H9 (cell line): ENCODE data around the gene CCNJL. TPM values are rescaled to one million over a fixed set of nuclear protein-coding genes. Genes with fewer than 3 reads are reported as not detected.

Experiments used
- DNase-seq: peaks from one replicate; pipeline ENCODE4 v3.0.0-alpha.2; 2017
- H2AFZ ChIP-seq: one replicate; pipeline ENCODE4 v1.6.1; 2013; ENCODE audit warnings: mild to moderate bottlenecking, low read length, control low read depth, moderate library complexity
- H2AK5ac ChIP-seq: 2 replicates; pipeline ENCODE4 v1.6.1; 2013; ENCODE audit warnings: low read length, control low read depth, mixed read lengths; ENCODE audit not compliant: insufficient read length
- H2BK120ac ChIP-seq: one replicate; pipeline ENCODE4 v1.6.1; 2013; ENCODE audit warnings: low read depth, mild to moderate bottlenecking, low read length, control low read depth, inconsistent platforms; ENCODE audit not compliant: poor library complexity, severe bottlenecking
- H2BK12ac ChIP-seq: 2 replicates; pipeline ENCODE4 v1.6.1; 2013; ENCODE audit warnings: low read length, control low read depth, mixed read lengths, low read depth; ENCODE audit not compliant: insufficient read length
- H2BK15ac ChIP-seq: 2 replicates; pipeline ENCODE4 v1.6.1; 2013; ENCODE audit warnings: low read depth, low read length, control low read depth
- H2BK20ac ChIP-seq: one replicate; pipeline ENCODE4 v1.6.1; 2013; ENCODE audit warnings: low read depth, mild to moderate bottlenecking, low read length, control low read depth, inconsistent platforms; ENCODE audit not compliant: poor library complexity, severe bottlenecking
- H2BK5ac ChIP-seq: 2 replicates; pipeline ENCODE4 v1.6.1; 2013; ENCODE audit warnings: low read length, control low read depth, mixed read lengths; ENCODE audit not compliant: insufficient read length
- H3K14ac ChIP-seq: 2 replicates; pipeline ENCODE4 v1.6.1; 2013; ENCODE audit warnings: low read length, control low read depth; ENCODE audit not compliant: insufficient read depth
- H3K18ac ChIP-seq: 2 replicates; pipeline ENCODE4 v1.6.1; 2013; ENCODE audit warnings: low read depth, mild to moderate bottlenecking, mixed read lengths, low read length, control low read depth; ENCODE audit not compliant: insufficient read length
- H3K23ac ChIP-seq: 2 replicates; pipeline ENCODE4 v1.6.1; 2013; ENCODE audit warnings: low read length, control low read depth, mixed read lengths, low read depth; ENCODE audit not compliant: insufficient read length
- H3K23me2 ChIP-seq: 2 replicates; pipeline ENCODE4 v1.6.1; 2013; ENCODE audit warnings: low read depth, mild to moderate bottlenecking, mixed read lengths, low read length, control low read depth; ENCODE audit not compliant: insufficient read length, poor library complexity, severe bottlenecking
- H3K27ac ChIP-seq: 2 replicates; pipeline ENCODE4 v1.5.1; 2013; ENCODE audit warnings: low read length, control low read depth, mixed read lengths, low read depth; ENCODE audit not compliant: insufficient read length
- H3K27me3 ChIP-seq: 2 replicates; pipeline ENCODE4 v1.6.1; 2013; ENCODE audit warnings: low read length, control low read depth, inconsistent platforms; ENCODE audit not compliant: insufficient read depth
- H3K4ac ChIP-seq: 2 replicates; pipeline ENCODE4 v1.6.1; 2013; ENCODE audit warnings: low read depth, mild to moderate bottlenecking, control low read depth, inconsistent platforms, low read length, moderate library complexity
- H3K4me1 ChIP-seq: 2 replicates; pipeline ENCODE4 v1.6.1; 2013; ENCODE audit warnings: low read length, control low read depth, inconsistent platforms; ENCODE audit not compliant: insufficient read depth
- H3K4me2 ChIP-seq: 2 replicates; pipeline ENCODE4 v1.6.1; 2013; ENCODE audit warnings: low read length, control low read depth, mixed read lengths; ENCODE audit not compliant: insufficient read length, insufficient read depth
- H3K56ac ChIP-seq: 2 replicates; pipeline ENCODE4 v1.6.1; 2013; ENCODE audit warnings: low read depth, mild to moderate bottlenecking, mixed read lengths, low read length, control low read depth; ENCODE audit not compliant: insufficient read length
- H3K79me1 ChIP-seq: 2 replicates; pipeline ENCODE4 v1.6.1; 2013; ENCODE audit warnings: low read depth, mild to moderate bottlenecking, moderate library complexity, low read length, control low read depth, inconsistent platforms; ENCODE audit not compliant: insufficient read depth, poor library complexity, severe bottlenecking
- H3K79me2 ChIP-seq: 2 replicates; pipeline ENCODE4 v1.6.1; 2013; ENCODE audit warnings: low read length, control low read depth, inconsistent platforms; ENCODE audit not compliant: insufficient read depth
- H3K9ac ChIP-seq: 2 replicates; pipeline ENCODE4 v1.6.1; 2013; ENCODE audit warnings: low read length, control low read depth, mixed read lengths; ENCODE audit not compliant: insufficient read length; ENCODE audit errors: extremely low read depth
- H3K9me3 ChIP-seq: one replicate; pipeline ENCODE4 v1.6.1; 2013; ENCODE audit warnings: low read depth, low read length, inconsistent platforms; ENCODE audit not compliant: control insufficient read depth
- H3T11ph ChIP-seq: one replicate; pipeline ENCODE4 v1.6.1; 2013; ENCODE audit warnings: mild to moderate bottlenecking, low read length, control low read depth, inconsistent platforms
- H4K20me1 ChIP-seq: one replicate; pipeline ENCODE4 v1.6.1; 2013; ENCODE audit not compliant: control insufficient read depth, insufficient read length, insufficient read depth
- H4K5ac ChIP-seq: 2 replicates; pipeline ENCODE4 v1.6.1; 2013; ENCODE audit warnings: low read depth, mild to moderate bottlenecking, mixed read lengths, low read length, control low read depth; ENCODE audit not compliant: insufficient read length
- H4K8ac ChIP-seq: replicated peaks from 2 replicates; pipeline ENCODE4 v1.6.1; 2013; ENCODE audit warnings: low read length, control low read depth, mixed read lengths, low read depth; ENCODE audit not compliant: insufficient read length
- H4K91ac ChIP-seq: 2 replicates; pipeline ENCODE4 v1.6.1; 2013; ENCODE audit warnings: low read depth, mild to moderate bottlenecking, moderate library complexity, mixed read lengths, low read length, control low read depth; ENCODE audit not compliant: insufficient read length
- H3K27ac Mint-ChIP-seq, 3 experiments: 2 replicates in 2 of 3; 3 replicates in 1 of 3; pipeline ENCODE4 v1.8.0; 2020 to 2021; ENCODE audit warnings: mixed read lengths in 3 of 3, mild to moderate bottlenecking in 1 of 3, moderate library complexity in 1 of 3
- H3K27me3 Mint-ChIP-seq: 2 replicates; pipeline ENCODE4 v1.8.0; 2021; ENCODE audit warnings: low read depth, mild to moderate bottlenecking, moderate library complexity, mixed read lengths
- H3K36me3 Mint-ChIP-seq, 3 experiments: 2 replicates in 2 of 3; 3 replicates in 1 of 3; pipeline ENCODE4 v1.8.0; 2020 to 2021; ENCODE audit warnings: low read depth in 3 of 3, mixed read lengths in 3 of 3; ENCODE audit not compliant: insufficient read depth in 1 of 3
- H3K4me1 Mint-ChIP-seq, 2 experiments: 2 replicates each; pipeline ENCODE4 v1.8.0; 2020; ENCODE audit warnings: mixed read lengths in 2 of 2
- H3K4me3 Mint-ChIP-seq, 2 experiments: 2 replicates in 1 of 2; 3 replicates in 1 of 2; pipeline ENCODE4 v1.8.0; 2020 to 2021; ENCODE audit warnings: mild to moderate bottlenecking in 2 of 2, mixed read lengths in 2 of 2, moderate library complexity in 1 of 2
- H3K9me3 Mint-ChIP-seq, 2 experiments: 2 replicates in 1 of 2; 3 replicates in 1 of 2; pipeline ENCODE4 v1.8.0; 2020; ENCODE audit warnings: mild to moderate bottlenecking in 2 of 2, mixed read lengths in 2 of 2, moderate library complexity in 1 of 2
- CTCF ChIP-seq: fragments of 200-600 bp; sonication (generic); conservative IDR thresholded peaks from 3 replicates; pipeline ENCODE4 v1.8.0; 2021; ENCODE audit warnings: antibody characterized with exemption, mild to moderate bottlenecking
- WGBS: extraction: QIAGEN DNeasy Blood & Tissue Kit; methylation state at CpG from one replicate; pipeline ENCODE4 v1.1.7; 2013; ENCODE audit warnings: missing lambda C conversion rate, low lambda C conversion rate, mixed read lengths; ENCODE audit not compliant: insufficient read length; ENCODE audit errors: extremely low coverage; 5-methylcytosine and 5-hydroxymethylcytosine counted together
- total RNA-seq: library from RNA; stranded (reverse); gene quantifications from 2 replicates; pipeline ENCODE4 v1.2.1, GENCODE V29; 2021

The CCNJL gene
- total RNA-seq, 1 experiment from 2014 or later, result 26.9 TPM

- H2BK15ac ChIP-seq, result no peak overlapping the region
- no peak overlapping the region for H3K4me2 ChIP-seq
- no peak for DNase-seq
- no peaks in the 10 kb centered on the region for H3K23me2 ChIP-seq
- no peaks in the 10 kb centered on the region for H3K36me3 Mint-ChIP-seq
- H3K23ac ChIP-seq, result no peak overlapping the region
- no peaks in the 10 kb centered on the region for H3K4me1 ChIP-seq
- no peaks in the 10 kb centered on the region for H3K9me3 Mint-ChIP-seq
- H2BK12ac ChIP-seq, result no peak overlapping the region
- no peak overlapping the region for H3K4me3 Mint-ChIP-seq
- TF ChIP-seq CTCF, result no peak
- H4K5ac ChIP-seq, result no peak overlapping the region
- peaks cover 3% of the 10 kb centered on the region in 2 experiments; a peak in 3 of 4 replicates for H3K4me1 Mint-ChIP-seq
- H3K27me3 Mint-ChIP-seq, result no peaks in the 10 kb centered on the region; the same call in 1 of the 2 replicates
- no CpG with 5 or more reads among the region's 2 CpGs for WGBS
- no peak overlapping the region for H3K4ac ChIP-seq
- no peak overlapping the region for H3K27ac Mint-ChIP-seq
- no peak overlapping the region for H2BK5ac ChIP-seq
- H3K18ac ChIP-seq, result no peak overlapping the region
- H2BK20ac ChIP-seq, result no peak overlapping the region
- H2AK5ac ChIP-seq, result no peak overlapping the region
- H3K27me3 ChIP-seq, result no peaks in the 10 kb centered on the region
- H3K27ac ChIP-seq, result no peak overlapping the region
- no peak overlapping the region for H2BK120ac ChIP-seq
- H3K79me2 ChIP-seq, result no peaks in the 10 kb centered on the region
- H3K14ac ChIP-seq, result no peak overlapping the region
- H4K20me1 ChIP-seq, result no peaks in the 10 kb centered on the region
- no peak overlapping the region for H3T11ph ChIP-seq
- no peak overlapping the region for H4K8ac ChIP-seq
- H3K56ac ChIP-seq, result no peak overlapping the region
- H3K79me1 ChIP-seq, result no peaks in the 10 kb centered on the region
- no peak overlapping the region for H4K91ac ChIP-seq
- H2AFZ ChIP-seq, result no peak overlapping the region
- H3K9ac ChIP-seq, result no peak overlapping the region
- no peaks in the 10 kb centered on the region for H3K9me3 ChIP-seq
Measured at GRCh38 chr5:160207061-160207460, 105.3 kb downstream of the CCNJL start.

Other genes starting within 250 kb of the CCNJL start
- 63.5 and 66.7 TPM in 2 replicates for gene PWWP2A, start 193.1 kb downstream of the CCNJL start, total RNA-seq
- gene FABP6, start 83.1 kb downstream of the CCNJL start, total RNA-seq, result 5.2 and 6.2 TPM in 2 replicates
- gene C1QTNF2, start 58.1 kb upstream of the CCNJL start, total RNA-seq, result 0.53 and 0.59 TPM in 2 replicates
- gene FAM200C, start 87.5 kb upstream of the CCNJL start, total RNA-seq, result 3.9 and 4.3 TPM in 2 replicates
- gene SLU7, start 106.5 kb upstream of the CCNJL start, total RNA-seq, result 33.3 and 40.4 TPM in 2 replicates
- gene PTTG1, start 109.3 kb upstream of the CCNJL start, total RNA-seq, result 263 and 279 TPM in 2 replicates